ENCODE results near the gene PHTF2.

The PHTF2 gene

DNA sequence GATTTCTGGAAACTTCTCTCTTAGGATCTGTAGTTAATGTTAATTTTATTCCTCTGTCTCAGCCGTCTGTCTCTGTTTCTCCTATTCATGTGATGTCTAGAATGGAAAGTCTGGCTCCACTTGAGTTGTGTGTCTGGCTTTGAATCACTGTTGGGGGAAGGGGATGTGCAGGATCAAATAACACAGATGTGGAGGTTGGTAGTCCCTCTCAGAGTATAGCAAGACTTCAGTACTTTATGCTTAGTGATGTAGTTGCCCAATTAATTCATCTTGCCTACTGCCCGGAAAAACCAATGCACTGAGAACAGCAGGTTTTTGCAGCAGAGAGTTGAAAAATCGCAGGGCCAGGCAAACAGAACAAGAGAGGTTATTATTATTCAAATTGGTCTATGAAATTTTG lies 79.2 kb downstream of the PHTF2 start:
- TF ChIP-seq, protein P1, sequence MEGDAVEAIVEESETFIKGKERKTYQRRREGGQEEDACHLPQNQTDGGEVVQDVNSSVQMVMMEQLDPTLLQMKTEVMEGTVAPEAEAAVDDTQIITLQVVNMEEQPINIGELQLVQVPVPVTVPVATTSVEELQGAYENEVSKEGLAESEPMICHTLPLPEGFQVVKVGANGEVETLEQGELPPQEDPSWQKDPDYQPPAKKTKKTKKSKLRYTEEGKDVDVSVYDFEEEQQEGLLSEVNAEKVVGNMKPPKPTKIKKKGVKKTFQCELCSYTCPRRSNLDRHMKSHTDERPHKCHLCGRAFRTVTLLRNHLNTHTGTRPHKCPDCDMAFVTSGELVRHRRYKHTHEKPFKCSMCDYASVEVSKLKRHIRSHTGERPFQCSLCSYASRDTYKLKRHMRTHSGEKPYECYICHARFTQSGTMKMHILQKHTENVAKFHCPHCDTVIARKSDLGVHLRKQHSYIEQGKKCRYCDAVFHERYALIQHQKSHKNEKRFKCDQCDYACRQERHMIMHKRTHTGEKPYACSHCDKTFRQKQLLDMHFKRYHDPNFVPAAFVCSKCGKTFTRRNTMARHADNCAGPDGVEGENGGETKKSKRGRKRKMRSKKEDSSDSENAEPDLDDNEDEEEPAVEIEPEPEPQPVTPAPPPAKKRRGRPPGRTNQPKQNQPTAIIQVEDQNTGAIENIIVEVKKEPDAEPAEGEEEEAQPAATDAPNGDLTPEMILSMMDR (IDR thresholded peaks at IDR 0.05; ENCODE audit: low read depth, low read length, missing control alignments), result no peak
- in situ Hi-C loops (cut with HindIII; ENCODE audit: low sequenced_read_pairs), result no loop called here
- no peak overlapping the region for H3K4me3 ChIP-seq (ENCODE audit: low read depth, low read length)
- no peak for DNase-seq (ENCODE audit: low read depth)

- no peak for DNase-seq (ENCODE audit: low read depth)
- in situ Hi-C loops (cut with HindIII; ENCODE audit: low sequenced_read_pairs), result no loop called here
- TF ChIP-seq, protein P1 (IDR thresholded peaks at IDR 0.05; ENCODE audit: low read depth, low read length, missing control alignments), result no peak
- H3K4me3 ChIP-seq (ENCODE audit: low read depth, low read length), result no peak overlapping the region
Measured at GRCh38 chr7:77878500-77878899, 79.9 kb downstream of the PHTF2 start.

GRCh38 chr7:77879272-77879671 lies 80.7 kb downstream of the PHTF2 start:
- in situ Hi-C loops (cut with HindIII; ENCODE audit: low sequenced_read_pairs), result no loop called here
- H3K4me3 ChIP-seq (ENCODE audit: low read depth, low read length), result no peak overlapping the region
- no peak for DNase-seq (ENCODE audit: low read depth)
- TF ChIP-seq, protein P1 (IDR thresholded peaks at IDR 0.05; ENCODE audit: low read depth, low read length, missing control alignments), result no peak

DNA sequence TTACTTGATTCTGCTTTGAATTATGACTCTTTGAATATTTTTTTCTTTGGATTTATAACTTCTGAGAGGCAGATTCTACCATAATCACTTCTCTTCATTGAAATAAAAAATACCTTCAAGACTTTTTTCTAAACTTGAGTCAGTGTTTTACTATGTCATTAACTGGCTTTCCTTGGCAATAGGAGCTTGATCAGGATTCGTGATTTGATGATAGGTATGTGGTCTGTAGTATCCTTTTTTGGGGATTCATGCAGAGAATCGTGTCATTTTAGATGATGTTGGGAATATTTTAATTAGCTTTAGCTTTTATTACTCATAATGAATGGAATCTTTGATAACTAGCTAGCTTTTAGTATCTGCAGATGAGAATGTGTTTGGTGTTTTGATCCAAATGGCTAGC lies 83.3 kb downstream of the PHTF2 start:
- DNase-seq (ENCODE audit: low read depth), result no peak
- TF ChIP-seq, protein P1 (IDR thresholded peaks at IDR 0.05; ENCODE audit: low read depth, low read length, missing control alignments), result no peak
- H3K4me3 ChIP-seq (ENCODE audit: low read depth, low read length), result no peak overlapping the region
- in situ Hi-C loops (cut with HindIII; ENCODE audit: low sequenced_read_pairs), result no loop called here

DNA sequence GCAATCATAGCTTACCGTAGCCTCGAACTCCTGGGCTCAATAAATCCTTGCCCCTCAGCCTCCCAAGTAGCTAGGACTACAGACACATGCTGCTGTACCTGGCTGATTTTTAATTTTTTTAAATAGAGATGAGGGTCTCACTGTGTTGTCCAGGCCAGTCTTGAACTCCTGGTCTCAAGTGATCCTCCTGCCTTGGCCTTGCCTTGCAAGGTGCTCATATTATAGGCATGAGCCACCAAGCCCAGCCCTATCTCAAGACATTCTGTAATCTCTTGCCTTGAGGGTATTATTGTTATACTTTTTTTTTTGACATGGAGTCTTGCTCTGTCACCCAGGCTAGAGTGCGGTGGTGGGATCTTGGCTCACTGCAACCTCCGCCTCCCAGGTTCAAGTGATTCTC lies 86.6 kb downstream of the PHTF2 start:
- in situ Hi-C loops (cut with HindIII; ENCODE audit: low sequenced_read_pairs), result no loop called here
- no peak overlapping the region for H3K4me3 ChIP-seq (ENCODE audit: low read depth, low read length)
- DNase-seq (ENCODE audit: low read depth), result no peak
- TF ChIP-seq, protein P1 (IDR thresholded peaks at IDR 0.05; ENCODE audit: low read depth, low read length, missing control alignments), result no peak

DNA sequence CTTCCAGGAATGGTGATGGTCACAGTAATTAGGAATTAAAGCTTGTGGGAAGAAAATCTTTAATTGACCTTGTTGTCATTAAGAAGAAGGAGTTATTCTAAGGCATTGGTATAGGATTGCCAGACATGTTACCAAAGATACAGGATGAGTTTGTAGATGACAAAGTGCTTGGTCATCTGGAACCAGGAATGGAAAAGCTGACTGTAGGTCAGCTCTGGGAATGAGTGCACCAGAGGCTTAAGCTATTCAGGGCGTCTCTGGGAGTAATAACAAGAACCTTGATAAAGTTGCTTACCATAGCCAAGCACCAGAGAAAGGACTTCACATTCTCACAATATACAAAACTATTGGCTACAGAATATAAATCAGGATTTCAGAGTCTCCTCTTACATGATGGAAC lies 89.0 kb downstream of the PHTF2 start:
- H3K4me3 ChIP-seq (ENCODE audit: low read depth, low read length), result no peak overlapping the region
- in situ Hi-C loops (cut with HindIII; ENCODE audit: low sequenced_read_pairs), result no loop called here
- DNase-seq (ENCODE audit: low read depth), result peak; percentile 9
- TF ChIP-seq, protein P1 (IDR thresholded peaks at IDR 0.05; ENCODE audit: low read depth, low read length, missing control alignments), result no peak

DNA sequence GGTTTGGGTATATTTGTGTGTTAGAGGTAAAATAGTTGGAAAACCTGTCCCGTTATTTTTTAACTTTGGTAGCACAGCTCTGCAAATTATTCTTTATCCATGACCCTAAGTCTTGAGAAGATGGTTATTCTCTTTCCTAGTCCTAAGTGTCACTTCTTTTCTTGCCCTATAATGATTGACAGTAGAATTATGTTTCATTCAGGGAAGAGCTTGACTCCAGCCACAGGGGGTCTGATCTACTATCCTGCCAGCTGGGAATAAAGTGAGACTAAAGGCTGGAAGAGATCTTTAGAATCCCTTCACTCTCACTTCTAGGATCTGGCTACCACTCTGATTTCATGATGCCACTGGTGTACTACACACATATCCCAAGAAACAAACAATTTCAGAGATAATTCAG lies 90.4 kb downstream of the PHTF2 start:
- TF ChIP-seq, protein P1 (IDR thresholded peaks at IDR 0.05; ENCODE audit: low read depth, low read length, missing control alignments), result no peak
- DNase-seq (ENCODE audit: low read depth), result no peak
- H3K4me3 ChIP-seq (ENCODE audit: low read depth, low read length), result no peak overlapping the region
- in situ Hi-C loops (cut with HindIII; ENCODE audit: low sequenced_read_pairs), result no loop called here

Measured in astrocyte of the cerebellum (primary cell).